K562 (cell line): ENCODE measurements around the gene SAMD3. TPM values are rescaled to one million over a fixed set of nuclear protein-coding genes. Genes with fewer than 3 reads are reported as not detected.
A peak's percentile ranks its signal among the peaks of the same experiment; 100 is the strongest.

Experiments used
- ATAC-seq: fragments of 200-7000 bp; cut with Tn5 transposase; 3 replicates; pipeline ENCODE4 v1.9.1; 2020; ENCODE audit warnings: moderate library complexity
- BruUV-seq: library from RNA; stranded (reverse); fragments of 400-500 nt; replicated peaks from 2 replicates; lab custom pipeline; 2021; lab: Mats Ljungman, UMichigan
- CTCF ChIA-PET: fragments of 300-600 bp; formaldehyde crosslinking; extraction: SDS; loops from one replicate; lab custom pipeline; 2021; ENCODE audit warnings: low intra/inter-chr PET ratio; lab: Yijun Ruan, JAX
- POLR2A ChIA-PET: fragments of 300-600, 350-650 bp; sonication (Branson Sonifier 250); formaldehyde crosslinking; extraction: SDS; loops from one replicate; lab custom pipeline; 2021; ENCODE audit warnings: antibody characterized with exemption, inconsistent platforms; lab: Yijun Ruan, JAX
- DNase-seq, 4 experiments: peaks; one replicate each; pipeline versions ENCODE4 v3.0.0 to v3.0.0-alpha.2; 2011 to 2018; ENCODE audit warnings: low spot score in 3 of 4, mixed read lengths in 3 of 4; ENCODE audit errors: extremely low read depth in 1 of 4
- FAIRE-seq: peaks from 2 replicates; lab custom pipeline; 2011; peaks lifted over from hg19 to GRCh38; lab: Jason Lieb, UNC
- H2AFZ ChIP-seq: 2 replicates; pipeline ENCODE4 v1.6.0; 2011; ENCODE audit warnings: low read depth, low read length, control low read depth, inconsistent platforms
- H3K27ac ChIP-seq: fragments of 200-600 bp; 3 replicates; pipeline ENCODE4 v1.8.0; 2011; ENCODE audit warnings: low read depth, mild to moderate bottlenecking, control low read depth, inconsistent platforms, low read length, moderate library complexity, mixed read lengths; ENCODE audit errors: extremely low read depth
- H3K27me3 ChIP-seq, 2 experiments: fragments of 300-600 bp in 1 of 2; 2 replicates in 1 of 2; 3 replicates in 1 of 2; pipeline versions ENCODE4 v1.6.0 to v1.8.0; 2011; ENCODE audit warnings: inconsistent platforms in 2 of 2, low read length in 2 of 2, mild to moderate bottlenecking in 1 of 2, mixed read lengths in 1 of 2, moderate library complexity in 1 of 2; ENCODE audit not compliant: control insufficient read depth in 2 of 2, insufficient read depth in 2 of 2
- H3K36me3 ChIP-seq: fragments of 300-600 bp; 3 replicates; pipeline ENCODE4 v1.8.0; 2011; ENCODE audit warnings: mild to moderate bottlenecking, low read length, inconsistent platforms; ENCODE audit not compliant: control insufficient read depth, insufficient read depth
- H3K4me1 ChIP-seq, 2 experiments: fragments of 200-600 bp in 1 of 2; replicated peaks in 1 of 2; 2 replicates in 1 of 2; 3 replicates in 1 of 2; pipeline versions ENCODE4 v1.5.1 to v1.8.0; 2011; ENCODE audit warnings: inconsistent platforms in 2 of 2, low read length in 2 of 2, mild to moderate bottlenecking in 1 of 2, mixed read lengths in 1 of 2, moderate library complexity in 1 of 2; ENCODE audit not compliant: control insufficient read depth in 2 of 2, insufficient read depth in 2 of 2
- H3K4me2 ChIP-seq: 2 replicates; pipeline ENCODE4 v1.6.1; 2011; ENCODE audit warnings: low read length, control low read depth, inconsistent platforms, mixed read lengths; ENCODE audit not compliant: insufficient read depth
- H3K4me3 ChIP-seq: fragments of 200-600 bp; sonication (generic), shearing (Covaris generic); 2 replicates; pipeline ENCODE4 v1.5.1; 2016; ENCODE audit warnings: control low read depth, inconsistent platforms
- H3K79me2 ChIP-seq: fragments of 200-600 bp; 3 replicates; pipeline ENCODE4 v1.8.0; 2011; ENCODE audit warnings: low read length, inconsistent platforms; ENCODE audit not compliant: control insufficient read depth, insufficient read depth
- H3K9ac ChIP-seq, 2 experiments: 2 replicates each; pipeline versions ENCODE4 v1.6.0 to v1.6.1; 2011; ENCODE audit warnings: low read depth in 2 of 2, low read length in 2 of 2, control low read depth in 1 of 2, inconsistent platforms in 1 of 2, mild to moderate bottlenecking in 1 of 2, mixed read lengths in 1 of 2; ENCODE audit not compliant: insufficient read depth in 1 of 2
- H3K9me1 ChIP-seq: one replicate; pipeline ENCODE4 v1.6.0; 2011; ENCODE audit warnings: inconsistent platforms, mild to moderate bottlenecking, low read length, moderate library complexity; ENCODE audit not compliant: control insufficient read depth, insufficient read depth
- H3K9me3 ChIP-seq: replicated peaks from 2 replicates; pipeline ENCODE4 v1.5.1; 2011; ENCODE audit warnings: low read depth, low read length, inconsistent platforms; ENCODE audit not compliant: control insufficient read depth, insufficient read depth
- H4K20me1 ChIP-seq: replicated peaks from 2 replicates; pipeline ENCODE4 v1.6.1; 2011; ENCODE audit warnings: low read length, inconsistent platforms, mixed read lengths; ENCODE audit not compliant: control insufficient read depth, insufficient read depth
- CEBPB ChIP-seq: fragments of 450-650 bp; IDR thresholded peaks from 2 replicates; pipeline ENCODE4 v1.6.1; 2016; ENCODE audit warnings: missing genetic modification characterization, missing compliant biosample characterization
- CLOCK ChIP-seq: fragments of 250-450 bp; sonication (Bioruptor Pico); IDR thresholded peaks from 2 replicates; pipeline ENCODE4 v1.4.0; 2020; ENCODE audit warnings: mild to moderate bottlenecking, moderate library complexity, borderline replicate concordance
- HNRNPL ChIP-seq: fragments of 200-400 bp; formaldehyde crosslinking; IDR thresholded peaks from 2 replicates; pipeline ENCODE4 v1.6.1; 2017; ENCODE audit warnings: low read depth, mild to moderate bottlenecking, low read length
- IRF9 ChIP-seq: fragments of 450-650 bp; IDR thresholded peaks from 2 replicates; pipeline ENCODE4 v1.6.1; 2016; ENCODE audit warnings: missing biosample characterization, missing genetic modification characterization
- MEF2A ChIP-seq: IDR thresholded peaks from 2 replicates; pipeline ENCODE4 v1.6.1; 2011; ENCODE audit warnings: low read depth, mild to moderate bottlenecking, low read length, moderate library complexity; ENCODE audit not compliant: control insufficient read depth
- MEF2D ChIP-seq: conservative IDR thresholded peaks from 2 replicates; pipeline ENCODE4 v1.6.1; 2016; ENCODE audit warnings: low read depth, missing genetic modification characterization, missing compliant biosample characterization
- MTA1 ChIP-seq: fragments of 450-650 bp; IDR thresholded peaks from 2 replicates; pipeline ENCODE4 v1.6.1; 2017; ENCODE audit warnings: borderline replicate concordance
- NFE2 ChIP-seq: IDR thresholded peaks from 2 replicates; pipeline ENCODE4 v1.6.1; 2014; ENCODE audit warnings: antibody characterized with exemption, low read depth
- TAF15 ChIP-seq: fragments of 200-400 bp; formaldehyde crosslinking; IDR thresholded peaks from 2 replicates; pipeline ENCODE4 v1.6.1; 2017; ENCODE audit warnings: mild to moderate bottlenecking, low read depth, low read length, moderate library complexity
- TRIM24 ChIP-seq, 2 experiments: fragments of 450-650 bp; IDR thresholded peaks; 2 replicates each; pipeline ENCODE4 v1.6.1; 2016
- YY1 ChIP-seq, 3 experiments: IDR thresholded peaks; 2 replicates each; pipeline ENCODE4 v1.6.1; 2011; ENCODE audit warnings: low read length in 2 of 3, mild to moderate bottlenecking in 2 of 3, moderate library complexity in 2 of 3, borderline replicate concordance in 1 of 3, control low read depth in 1 of 3, low read depth in 1 of 3; ENCODE audit not compliant: insufficient read depth in 3 of 3, insufficient replicate concordance in 2 of 3, control insufficient read depth in 1 of 3, insufficient read length in 1 of 3; ENCODE audit errors: extremely low read depth in 1 of 3
- ZFP1 ChIP-seq: fragments of 450-650 bp; formaldehyde crosslinking; IDR thresholded peaks from 2 replicates; pipeline ENCODE4 v1.4.0; 2020; ENCODE audit warnings: mild to moderate bottlenecking, mixed read lengths
- ZNF134 ChIP-seq: fragments of 250-450 bp; sonication (Bioruptor Pico); conservative IDR thresholded peaks from 2 replicates; pipeline ENCODE4 v1.4.0; 2020
- ZNF316 ChIP-seq: fragments of 450-650 bp; IDR thresholded peaks from 2 replicates; pipeline ENCODE4 v1.6.1; 2016
- ZNF699 ChIP-seq: fragments of 250-450 bp; sonication (Bioruptor Pico); IDR thresholded peaks from 2 replicates; pipeline ENCODE4 v1.8.0; 2021; ENCODE audit warnings: mild to moderate bottlenecking, moderate library complexity; ENCODE audit not compliant: insufficient replicate concordance
- WGBS: fragments of 100-300 bp; shearing (Covaris generic); methylation state at CpG from one replicate; pipeline ENCODE4 v1.1.6; 2016; ENCODE audit warnings: low coverage, mixed read lengths; ENCODE audit not compliant: insufficient coverage; ENCODE audit errors: missing lambda C conversion rate; 5-methylcytosine and 5-hydroxymethylcytosine counted together
- in situ Hi-C: fragments of 300-500 bp; cut with MboI; formaldehyde crosslinking; loops from 4 replicates; pipeline ENCODE4 v1.15.0; 2018; ENCODE audit warnings: inconsistent platforms, mixed read lengths
- intact Hi-C: fragments of 100-400 bp; cut with micrococcal nuclease; formaldehyde crosslinking; loops from 2 replicates; pipeline ENCODE4 v1.14.2; 2022
- polyA plus RNA-seq, 8 experiments: library from polyadenylated mRNA; depleted of rRNA in 4 of 8; stranded (reverse) in 5 of 8; unstranded in 3 of 8; fragments of >200 nt; fragmentation: Nextera tagmentation in 2 of 8; fragmentation: Illumina TruSeq in 1 of 8; extraction: Ambion mirVana in 2 of 8; extraction: Trizol in 1 of 8; gene quantifications; 2 replicates each; pipeline versions ENCODE4 v1.2.1 to v1.2.3, GENCODE V29; 2011 to 2014; ENCODE audit warnings: inconsistent platforms in 1 of 8, missing spikeins in 1 of 8
- total RNA-seq, 7 experiments: library from RNA; depleted of rRNA in 6 of 7; stranded (reverse); fragments of >200 nt in 6 of 7; fragmentation: Illumina TruSeq in 2 of 7; extraction: Trizol in 2 of 7; gene quantifications; 2 replicates each; pipeline versions ENCODE4 v1.2.1 to v1.2.3, GENCODE V29; 2011 to 2021; ENCODE audit warnings: low replicate concordance in 1 of 7
- TF ChIP-seq, protein P1 (sequence below): fragments of 250-450 bp; sonication (Bioruptor Pico); IDR thresholded peaks from 2 replicates; pipeline ENCODE4 v1.8.0; 2021; ENCODE audit warnings: mild to moderate bottlenecking, moderate library complexity

SAMD3 gene
- total and polyA plus RNA-seq, 9 of the 15 experiments (the other 6 are each of a cell fraction or from before 2014, with no cell fraction given) = 0.03 to 0.21 (median 0.18) TPM; not detected in 5

DNA sequence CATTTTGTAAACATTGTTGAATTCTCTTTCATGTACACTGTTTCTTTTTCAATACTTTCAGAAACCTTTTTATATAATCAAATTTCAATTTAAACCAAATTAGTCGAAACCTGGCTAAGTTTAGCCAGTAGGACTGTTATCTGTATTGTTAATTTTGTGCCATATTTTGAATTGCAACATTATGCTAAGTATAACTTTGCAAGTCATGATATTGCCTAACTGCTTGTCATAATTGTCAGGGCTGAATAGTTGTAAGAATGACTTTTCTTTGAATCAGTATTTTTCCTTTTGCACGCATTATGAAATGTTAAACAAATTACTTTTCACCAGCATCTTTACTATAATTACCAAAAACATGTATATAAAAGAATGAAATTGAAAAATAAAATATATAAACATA, 82.7 kb downstream of the SAMD3 start:
- H3K9me1 ChIP-seq = no peaks in the 10 kb centered on the region
- no peaks in the 10 kb centered on the region; a peak in 1 of 5 replicates for H3K4me1 ChIP-seq
- H3K27ac ChIP-seq = no peak overlapping the region
- BruUV-seq = no TSS peak
- H3K4me2 ChIP-seq = no peak overlapping the region
- DNase-seq (no peak), FAIRE-seq (no peak), ATAC-seq (no peak)
- no peak overlapping the region for H2AFZ ChIP-seq
- no peaks in the 10 kb centered on the region; a peak in 1 of 5 replicates for H3K27me3 ChIP-seq
- POLR2A ChIA-PET = no interaction called here
- in situ Hi-C loops = no loop called here
- H3K9ac ChIP-seq = no peak overlapping the region
- H3K4me3 ChIP-seq = no peak overlapping the region
- no peaks in the 10 kb centered on the region for H3K9me3 ChIP-seq
- CTCF ChIA-PET = no interaction called here
- H3K79me2 ChIP-seq = no peaks in the 10 kb centered on the region
- no peaks in the 10 kb centered on the region for H3K36me3 ChIP-seq
- no peaks in the 10 kb centered on the region for H4K20me1 ChIP-seq
- WGBS = 55% methylated on average over 2 of the region's 2 CpGs
- intact Hi-C loops = no loop called here
- no peak for TF ChIP-seq MTA1
- TF ChIP-seq MEF2A = peak; percentile 51; the same call in 1 of the 2 replicates
- no peak for TF ChIP-seq ZFP1 (CRISPR knock-in tag)
- TF ChIP-seq CEBPB = peak; percentile 96
- no peak for TF ChIP-seq YY1 (IDR thresholded peaks at IDR 0.05; ENCODE audit: borderline replicate concordance in 1 of 3, control insufficient read depth in 1 of 3, extremely low read depth in 1 of 3, insufficient read depth in 3 of 3, insufficient read length in 1 of 3, insufficient replicate concordance in 2 of 3, low read depth in 1 of 3, low read length in 2 of 3)
- TF ChIP-seq CLOCK = no peak
- TF ChIP-seq ZNF316 = 0 out of 2 replicates have a peak, but pooled peaks have one; percentile 2
- TF ChIP-seq TRIM24 (IDR thresholded peaks at IDR 0.05) = peak in 1 of 2 experiments; percentile 57; a peak in 2 of 4 replicates
- TF ChIP-seq, protein P1, sequence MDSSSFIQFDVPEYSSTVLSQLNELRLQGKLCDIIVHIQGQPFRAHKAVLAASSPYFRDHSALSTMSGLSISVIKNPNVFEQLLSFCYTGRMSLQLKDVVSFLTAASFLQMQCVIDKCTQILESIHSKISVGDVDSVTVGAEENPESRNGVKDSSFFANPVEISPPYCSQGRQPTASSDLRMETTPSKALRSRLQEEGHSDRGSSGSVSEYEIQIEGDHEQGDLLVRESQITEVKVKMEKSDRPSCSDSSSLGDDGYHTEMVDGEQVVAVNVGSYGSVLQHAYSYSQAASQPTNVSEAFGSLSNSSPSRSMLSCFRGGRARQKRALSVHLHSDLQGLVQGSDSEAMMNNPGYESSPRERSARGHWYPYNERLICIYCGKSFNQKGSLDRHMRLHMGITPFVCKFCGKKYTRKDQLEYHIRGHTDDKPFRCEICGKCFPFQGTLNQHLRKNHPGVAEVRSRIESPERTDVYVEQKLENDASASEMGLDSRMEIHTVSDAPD = no peak
- TF ChIP-seq NFE2 = peak; percentile 73
- no peak for TF ChIP-seq HNRNPL
- no peak for TF ChIP-seq TAF15
- no peak for TF ChIP-seq ZNF699 (CRISPR knock-in tag)
- peak; percentile 73; the same call in 1 of the 2 replicates for TF ChIP-seq MEF2D (tag)
- no peak for TF ChIP-seq ZNF134
- peak; percentile 25; the same call in 1 of the 2 replicates for TF ChIP-seq IRF9 (tag)
